HL-60 (cell line): Measurements from ENCODE around the gene RARA.

Experiments
- CTCF ChIP-seq: IDR thresholded peaks from one replicate; pipeline ENCODE4 v1.5.1; 2011; ENCODE audit warnings: low read length, control low read depth, inconsistent platforms; ENCODE audit not compliant: insufficient read depth
- GABPA ChIP-seq: IDR thresholded peaks from 2 replicates; pipeline ENCODE4 v1.6.1; 2012; ENCODE audit warnings: low read depth
- POLR2AphosphoS5 ChIP-seq: IDR thresholded peaks from 2 replicates; pipeline ENCODE4 v1.6.1; 2012; ENCODE audit warnings: low read depth
- REST ChIP-seq: IDR thresholded peaks from 2 replicates; pipeline ENCODE4 v1.6.1; 2012; ENCODE audit warnings: low read depth; ENCODE audit not compliant: insufficient replicate concordance

DNA sequence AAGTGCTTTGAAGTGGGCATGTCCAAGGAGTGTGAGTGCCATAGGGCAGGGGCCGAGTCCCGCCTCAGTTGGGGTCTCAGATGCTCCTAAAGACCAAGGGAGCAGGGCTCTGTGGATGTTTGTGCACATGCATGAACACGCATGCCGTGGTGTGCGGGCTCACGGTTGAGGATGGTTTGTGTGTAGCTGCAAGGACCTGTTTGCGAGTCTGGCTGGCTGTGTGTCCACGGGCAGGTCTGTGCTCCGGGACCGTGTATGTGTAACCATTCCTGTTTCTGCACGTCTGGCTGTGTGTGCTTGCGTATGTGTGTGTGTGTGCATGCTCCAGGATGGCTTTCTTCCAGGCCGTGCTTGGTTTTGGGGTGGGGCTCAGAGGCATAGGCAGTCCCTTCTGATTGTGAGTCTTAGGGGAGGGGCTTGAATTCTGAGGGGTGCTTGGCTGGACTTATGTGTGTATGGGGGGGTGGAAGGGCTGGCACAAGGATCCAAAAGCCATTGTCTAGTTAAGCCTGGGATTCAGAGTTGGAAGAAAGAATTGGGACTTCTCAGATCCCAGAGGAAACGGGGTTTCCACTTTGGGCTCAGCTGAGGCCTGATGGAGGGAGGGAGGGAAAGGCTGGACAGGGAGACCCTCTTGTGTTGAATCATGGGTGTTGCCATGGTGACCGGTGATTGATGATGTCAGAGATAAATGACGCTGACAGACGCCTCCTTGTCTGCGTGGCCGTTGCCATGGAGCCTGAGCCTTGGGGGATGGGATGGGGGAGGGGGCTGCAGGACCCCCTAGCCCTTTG is 41.1 kb downstream of the RARA start:
- TF ChIP-seq CTCF, result no peak
- no peak for TF ChIP-seq POLR2AphosphoS5
- TF ChIP-seq GABPA, result no peak
- TF ChIP-seq REST, result no peak
